HepG2 (cell line): ENCODE data around the gene CAND1. TPM values are rescaled to one million over a fixed set of nuclear protein-coding genes. Genes with fewer than 3 reads are reported as not detected.

Experiments used
- ATAC-seq: fragments of 200-7000 bp; cut with Tn5 transposase; 3 replicates; pipeline ENCODE4 v1.9.1; 2020; ENCODE audit warnings: mild to moderate bottlenecking, moderate library complexity
- BruUV-seq: library from RNA; stranded (reverse); fragments of 400-500 nt; replicated peaks from 2 replicates; lab custom pipeline; 2021; lab: Mats Ljungman, UMichigan
- CTCF ChIA-PET: fragments of 300-600 bp; formaldehyde crosslinking; extraction: SDS; loops from one replicate; lab custom pipeline; 2021; ENCODE audit warnings: low total read pairs, inconsistent platforms, low intra/inter-chr PET ratio; lab: Yijun Ruan, JAX
- POLR2A ChIA-PET: fragments of 350-600 bp; sonication (Branson Sonifier 250); formaldehyde crosslinking; loops from one replicate; lab custom pipeline; 2020; ENCODE audit warnings: antibody characterized with exemption, inconsistent platforms; lab: Yijun Ruan, JAX
- DNase-seq: peaks from one replicate; pipeline ENCODE4 v3.0.0-alpha.2; 2015; ENCODE audit warnings: low spot score
- FAIRE-seq: peaks from 3 replicates; lab custom pipeline; 2011; peaks lifted over from hg19 to GRCh38; lab: Jason Lieb, UNC
- H2AFZ ChIP-seq: one replicate; pipeline ENCODE4 v1.6.1; 2011; ENCODE audit warnings: low read length, inconsistent platforms
- H3K27ac ChIP-seq: fragments of 300-600 bp; 3 replicates; pipeline ENCODE4 v1.8.0; 2011; ENCODE audit warnings: mixed run types, mild to moderate bottlenecking, mixed read lengths, low read length, inconsistent platforms; ENCODE audit not compliant: insufficient read depth; ENCODE audit errors: extremely low read length
- H3K27me3 ChIP-seq, 2 experiments: fragments of 200-600 bp in 1 of 2; 2 replicates in 1 of 2; 3 replicates in 1 of 2; pipeline versions ENCODE4 v1.6.0 to v1.8.0; 2011; ENCODE audit warnings: low read length in 2 of 2, mild to moderate bottlenecking in 2 of 2, moderate library complexity in 2 of 2, inconsistent platforms in 1 of 2; ENCODE audit not compliant: insufficient read depth in 2 of 2, control insufficient read depth in 1 of 2
- H3K36me3 ChIP-seq, 2 experiments: fragments of 200-600 bp in 1 of 2; replicated peaks in 1 of 2; 2 replicates in 1 of 2; 3 replicates in 1 of 2; pipeline versions ENCODE4 v1.5.1 to v1.8.0; 2011; ENCODE audit warnings: low read length in 2 of 2, inconsistent platforms in 1 of 2; ENCODE audit not compliant: insufficient read depth in 2 of 2, control insufficient read depth in 1 of 2
- H3K4me1 ChIP-seq: 2 replicates; pipeline ENCODE4 v1.5.1; 2012; ENCODE audit warnings: low read length, inconsistent platforms; ENCODE audit not compliant: insufficient read depth
- H3K4me2 ChIP-seq: 2 replicates; pipeline ENCODE4 v1.6.0; 2011; ENCODE audit warnings: low read depth, low read length, inconsistent platforms
- H3K4me3 ChIP-seq, 3 experiments: fragments of 200-600 bp in 1 of 3; sonication (generic), shearing (Covaris generic) in 1 of 3; replicated peaks in 1 of 3; 2 replicates each; pipeline ENCODE4 v1.5.1; 2011 to 2016; ENCODE audit warnings: low read length in 3 of 3, inconsistent platforms in 2 of 3, low read depth in 2 of 3, mild to moderate bottlenecking in 2 of 3, control low read depth in 1 of 3, mixed read lengths in 1 of 3; ENCODE audit not compliant: insufficient read depth in 1 of 3
- H3K79me2 ChIP-seq: one replicate; pipeline ENCODE4 v1.6.1; 2011; ENCODE audit warnings: low read length, inconsistent platforms; ENCODE audit not compliant: insufficient read depth
- H3K9ac ChIP-seq: 2 replicates; pipeline ENCODE4 v1.6.0; 2011; ENCODE audit warnings: mild to moderate bottlenecking, low read depth, low read length, inconsistent platforms; ENCODE audit not compliant: insufficient read depth
- H3K9me3 ChIP-seq: 2 replicates; pipeline ENCODE4 v1.5.1; 2012; ENCODE audit warnings: mild to moderate bottlenecking, low read length
- H4K20me1 ChIP-seq: 2 replicates; pipeline ENCODE4 v1.6.0; 2011; ENCODE audit warnings: inconsistent platforms, mild to moderate bottlenecking, low read length, moderate library complexity; ENCODE audit not compliant: insufficient read depth
- HNRNPL ChIP-seq: fragments of 200-400 bp; formaldehyde crosslinking; IDR thresholded peaks from 2 replicates; pipeline ENCODE4 v1.6.1; 2017; ENCODE audit warnings: mild to moderate bottlenecking, low read depth, low read length
- JDP2 ChIP-seq: sonication (generic); formaldehyde crosslinking; IDR thresholded peaks from 2 replicates; pipeline ENCODE4 v1.8.1; 2022; ENCODE audit warnings: missing genetic modification reagents, borderline replicate concordance
- NFIB ChIP-seq: sonication (generic); formaldehyde crosslinking; IDR thresholded peaks from 2 replicates; pipeline ENCODE4 v1.9.0; 2021; ENCODE audit warnings: missing genetic modification reagents, mild to moderate bottlenecking, borderline replicate concordance
- NFKBIZ ChIP-seq: IDR thresholded peaks from 2 replicates; pipeline ENCODE4 v1.6.1; 2018; ENCODE audit warnings: missing genetic modification reagents, missing compliant biosample characterization
- REL ChIP-seq: sonication (generic); formaldehyde crosslinking; conservative IDR thresholded peaks from 2 replicates; pipeline ENCODE4 v1.8.0; 2022; ENCODE audit warnings: mild to moderate bottlenecking, missing genetic modification reagents, moderate library complexity
- SRSF4 ChIP-seq: fragments of 200-400 bp; formaldehyde crosslinking; IDR thresholded peaks from one replicate; pipeline ENCODE4 v1.6.1; 2018; ENCODE audit warnings: mild to moderate bottlenecking, low read depth, low read length, moderate library complexity; ENCODE audit not compliant: poor library complexity, severe bottlenecking
- TBX3 ChIP-seq: fragments of 450-650 bp; IDR thresholded peaks from 2 replicates; pipeline ENCODE4 v1.6.1; 2017; ENCODE audit warnings: antibody characterized with exemption, mild to moderate bottlenecking, inconsistent platforms, borderline replicate concordance
- TEAD3 ChIP-seq: optimal IDR thresholded peaks from 2 replicates; pipeline ENCODE3; 2016; ENCODE audit warnings: borderline replicate concordance
- TMF1 ChIP-seq: sonication (generic); formaldehyde crosslinking; IDR thresholded peaks from 2 replicates; pipeline ENCODE4 v1.8.1; 2022; ENCODE audit warnings: low read depth, missing genetic modification reagents
- TSC22D2 ChIP-seq: sonication (generic); formaldehyde crosslinking; IDR thresholded peaks from 2 replicates; pipeline ENCODE4 v1.5.1; 2020; ENCODE audit warnings: missing genetic modification reagents, mild to moderate bottlenecking, borderline replicate concordance
- ZNF230 ChIP-seq: sonication (generic); formaldehyde crosslinking; IDR thresholded peaks from 2 replicates; pipeline ENCODE4 v1.4.0; 2020; ENCODE audit warnings: mild to moderate bottlenecking, missing genetic modification reagents
- ZNF414 ChIP-seq: sonication (generic); formaldehyde crosslinking; IDR thresholded peaks from 2 replicates; pipeline ENCODE4 v1.5.0; 2020; ENCODE audit warnings: missing genetic modification reagents
- ZNF441 ChIP-seq: sonication (generic); formaldehyde crosslinking; IDR thresholded peaks from 2 replicates; pipeline ENCODE4 v1.7.0; 2021; ENCODE audit warnings: missing genetic modification reagents, borderline replicate concordance
- ZNF510 ChIP-seq: sonication (generic); formaldehyde crosslinking; IDR thresholded peaks from 2 replicates; pipeline ENCODE4 v1.4.0; 2020; ENCODE audit warnings: low read depth, mild to moderate bottlenecking, missing genetic modification reagents
- ZNF768 ChIP-seq: sonication (generic); formaldehyde crosslinking; IDR thresholded peaks from 2 replicates; pipeline ENCODE4 v1.4.0; 2020; ENCODE audit warnings: missing genetic modification reagents
- ZSCAN30 ChIP-seq: sonication (generic); formaldehyde crosslinking; IDR thresholded peaks from 2 replicates; pipeline ENCODE4 v1.5.0; 2020; ENCODE audit warnings: mild to moderate bottlenecking, missing genetic modification reagents
- WGBS: methylation state at CpG from one replicate; pipeline ENCODE4 v1.1.6; 2017; ENCODE audit warnings: low lambda C conversion rate; 5-methylcytosine and 5-hydroxymethylcytosine counted together
- in situ Hi-C: cut with HindIII; loops from 2 replicates; pipeline ENCODE4 v1.10.0; 2017; ENCODE audit warnings: low pct_unique_long_range_greater_than_20kb; ENCODE audit not compliant: extremely low pct_ligation_motif_present
- intact Hi-C: fragments of 100-400 bp; cut with micrococcal nuclease; formaldehyde crosslinking; loops from one replicate; pipeline ENCODE4 v1.10.0; 2022; ENCODE audit not compliant: unreplicated experiment
- polyA plus RNA-seq, 8 experiments: library from polyadenylated mRNA; depleted of rRNA in 3 of 8; stranded (reverse) in 7 of 8; unstranded in 1 of 8; fragments of >200 nt; fragmentation: Illumina TruSeq in 4 of 8; extraction: Trizol in 4 of 8; gene quantifications; 2 replicates each; pipeline versions ENCODE4 v1.2.1 to v1.2.3, GENCODE V29; 2011 to 2016; ENCODE audit warnings: low read depth in 4 of 8, missing spikeins in 1 of 8, mixed read lengths in 1 of 8; ENCODE audit not compliant: insufficient read depth in 1 of 8
- total RNA-seq, 5 experiments: library from RNA; depleted of rRNA; stranded (reverse); fragments of >200 nt; fragmentation: Illumina TruSeq; extraction: Trizol; gene quantifications; 2 replicates each; pipeline ENCODE4 v1.2.3, GENCODE V29; 2016; ENCODE audit warnings: low read depth in 1 of 5
- TF ChIP-seq, protein P1 (sequence below): sonication (generic); formaldehyde crosslinking; IDR thresholded peaks from 2 replicates; pipeline ENCODE4 v1.4.0; 2020; ENCODE audit warnings: missing genetic modification reagents
- TF ChIP-seq, protein P2 (sequence below): sonication (generic); formaldehyde crosslinking; IDR thresholded peaks from 2 replicates; pipeline ENCODE4 v1.5.0; 2020; ENCODE audit warnings: mild to moderate bottlenecking, missing genetic modification reagents

CAND1 gene
- total and polyA plus RNA-seq, 2 of the 13 experiments (the other 11 are each of a cell fraction or from before 2014, with no cell fraction given), result 56.2 to 138 TPM

GRCh38 chr12:67356380-67356774 is 87.2 kb downstream of the CAND1 start (continued):
- TF ChIP-seq ZSCAN30 (CRISPR knock-in tag) (no peak), ZNF414 (CRISPR knock-in tag) (no peak), ZNF510 (CRISPR knock-in tag) (no peak), SRSF4 (no peak), TEAD3 (CRISPR knock-in tag) (no peak), REL (CRISPR knock-in tag) (no peak), HNRNPL (no peak)

DNA sequence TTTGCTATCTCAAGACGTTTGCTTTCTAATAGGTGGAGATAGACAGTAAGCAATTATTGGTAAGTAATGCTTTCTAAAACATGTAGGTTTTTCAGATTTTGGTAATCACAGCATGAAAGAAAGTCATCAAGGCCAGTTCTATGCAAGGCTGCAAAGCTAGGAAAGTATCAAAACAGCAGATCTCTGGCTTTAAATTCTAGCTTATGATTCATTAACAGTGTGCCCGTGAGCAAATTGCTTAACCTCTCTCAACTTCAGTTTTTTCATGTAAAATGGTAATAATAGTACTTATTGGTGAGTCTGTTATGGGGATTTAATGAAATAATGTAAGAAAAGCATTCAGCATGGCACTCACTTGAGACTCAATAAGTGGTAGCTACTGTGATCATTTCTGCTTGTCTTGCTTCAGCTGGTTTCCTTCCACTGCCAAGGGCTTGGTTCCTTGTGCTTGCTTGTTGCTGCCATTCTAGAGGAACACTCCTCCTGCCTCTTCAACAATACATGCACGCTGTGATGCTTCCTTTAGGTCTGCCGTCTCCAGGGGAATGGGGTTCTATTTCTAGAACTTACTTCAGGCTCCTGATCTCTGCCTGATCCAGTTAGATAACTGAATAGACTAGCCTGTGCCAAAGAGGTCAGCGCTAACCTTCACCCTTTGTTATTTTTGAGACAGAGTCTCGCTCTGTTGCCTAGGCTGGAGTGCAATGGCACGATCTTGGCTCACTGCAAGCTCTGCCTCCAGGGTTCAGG is 88.4 kb downstream of the CAND1 start:
- DNase-seq (no peak), ATAC-seq (no peak), FAIRE-seq (no peak)
- Histone ChIP-seq H3K4me2 (no peak overlapping the region), H2AFZ (no peak overlapping the region), H4K20me1 (no peaks in the 10 kb centered on the region), H3K79me2 (no peaks in the 10 kb centered on the region), H3K9me3 (no peaks in the 10 kb centered on the region), H3K27ac (no peak overlapping the region), H3K4me1 (no peaks in the 10 kb centered on the region), H3K9ac (no peak overlapping the region), H3K27me3 (no peaks in the 10 kb centered on the region), H3K4me3 (no peak overlapping the region), H3K36me3 (no peaks in the 10 kb centered on the region)
- ChIA-PET CTCF (interaction anchor here (3.2 kb wide), 1 partner anchor 585 kb away, joined by 19 read pairs; no protein-coding TSS in a partner anchor), POLR2A (no interaction called here)
- BruUV-seq, result no TSS peak
- intact Hi-C loops (no loop called here), in situ Hi-C loops (loop anchor here (5.0 kb wide), 2 partner anchors 85 to 585 kb away; no protein-coding TSS in a partner anchor)
- 33% methylated on average over 6 of the region's 7 CpGs for WGBS
- TF ChIP-seq TSC22D2 (CRISPR knock-in tag) (no peak), ZNF441 (no peak), NFIB (CRISPR knock-in tag) (no peak), ZNF768 (no peak), TMF1 (CRISPR knock-in tag) (no peak), TBX3 (no peak), ZNF230 (CRISPR knock-in tag) (no peak), JDP2 (CRISPR knock-in tag) (no peak), NFKBIZ (CRISPR knock-in tag) (no peak)
- TF ChIP-seq, protein P1, sequence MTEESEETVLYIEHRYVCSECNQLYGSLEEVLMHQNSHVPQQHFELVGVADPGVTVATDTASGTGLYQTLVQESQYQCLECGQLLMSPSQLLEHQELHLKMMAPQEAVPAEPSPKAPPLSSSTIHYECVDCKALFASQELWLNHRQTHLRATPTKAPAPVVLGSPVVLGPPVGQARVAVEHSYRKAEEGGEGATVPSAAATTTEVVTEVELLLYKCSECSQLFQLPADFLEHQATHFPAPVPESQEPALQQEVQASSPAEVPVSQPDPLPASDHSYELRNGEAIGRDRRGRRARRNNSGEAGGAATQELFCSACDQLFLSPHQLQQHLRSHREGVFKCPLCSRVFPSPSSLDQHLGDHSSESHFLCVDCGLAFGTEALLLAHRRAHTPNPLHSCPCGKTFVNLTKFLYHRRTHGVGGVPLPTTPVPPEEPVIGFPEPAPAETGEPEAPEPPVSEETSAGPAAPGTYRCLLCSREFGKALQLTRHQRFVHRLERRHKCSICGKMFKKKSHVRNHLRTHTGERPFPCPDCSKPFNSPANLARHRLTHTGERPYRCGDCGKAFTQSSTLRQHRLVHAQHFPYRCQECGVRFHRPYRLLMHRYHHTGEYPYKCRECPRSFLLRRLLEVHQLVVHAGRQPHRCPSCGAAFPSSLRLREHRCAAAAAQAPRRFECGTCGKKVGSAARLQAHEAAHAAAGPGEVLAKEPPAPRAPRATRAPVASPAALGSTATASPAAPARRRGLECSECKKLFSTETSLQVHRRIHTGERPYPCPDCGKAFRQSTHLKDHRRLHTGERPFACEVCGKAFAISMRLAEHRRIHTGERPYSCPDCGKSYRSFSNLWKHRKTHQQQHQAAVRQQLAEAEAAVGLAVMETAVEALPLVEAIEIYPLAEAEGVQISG (CRISPR knock-in tag), result no peak
- TF ChIP-seq, protein P2, sequence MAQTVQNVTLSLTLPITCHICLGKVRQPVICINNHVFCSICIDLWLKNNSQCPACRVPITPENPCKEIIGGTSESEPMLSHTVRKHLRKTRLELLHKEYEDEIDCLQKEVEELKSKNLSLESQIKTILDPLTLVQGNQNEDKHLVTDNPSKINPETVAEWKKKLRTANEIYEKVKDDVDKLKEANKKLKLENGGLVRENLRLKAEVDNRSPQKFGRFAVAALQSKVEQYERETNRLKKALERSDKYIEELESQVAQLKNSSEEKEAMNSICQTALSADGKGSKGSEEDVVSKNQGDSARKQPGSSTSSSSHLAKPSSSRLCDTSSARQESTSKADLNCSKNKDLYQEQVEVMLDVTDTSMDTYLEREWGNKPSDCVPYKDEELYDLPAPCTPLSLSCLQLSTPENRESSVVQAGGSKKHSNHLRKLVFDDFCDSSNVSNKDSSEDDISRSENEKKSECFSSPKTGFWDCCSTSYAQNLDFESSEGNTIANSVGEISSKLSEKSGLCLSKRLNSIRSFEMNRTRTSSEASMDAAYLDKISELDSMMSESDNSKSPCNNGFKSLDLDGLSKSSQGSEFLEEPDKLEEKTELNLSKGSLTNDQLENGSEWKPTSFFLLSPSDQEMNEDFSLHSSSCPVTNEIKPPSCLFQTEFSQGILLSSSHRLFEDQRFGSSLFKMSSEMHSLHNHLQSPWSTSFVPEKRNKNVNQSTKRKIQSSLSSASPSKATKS (CRISPR knock-in tag), result no peak
